Suprapubic skin (tissue), 3 donors: Measurements from ENCODE around the gene SLC25A29.

Experiments
- CTCF ChIP-seq, 2 donors: fragments of 200-600 bp in 1 of 2; fragments of 450-650 bp in 1 of 2; sonication (generic) in 1 of 2; IDR thresholded peaks; one replicate each; pipeline ENCODE4 v1.5.1; 2016 to 2019; ENCODE audit warnings: antibody characterized with exemption in 2 of 2, mild to moderate bottlenecking in 1 of 2, moderate library complexity in 1 of 2
- POLR2AphosphoS5 ChIP-seq, 3 donors: sonication (generic); formaldehyde crosslinking; IDR thresholded peaks; one replicate each; pipeline ENCODE4 v1.6.1; 2017; ENCODE audit warnings: antibody characterized with exemption in 3 of 3

- no peak for TF ChIP-seq CTCF (IDR thresholded peaks at IDR 0.05)
- TF ChIP-seq POLR2AphosphoS5 (IDR thresholded peaks at IDR 0.05), result no peak
Measured at GRCh38 chr14:100325231-100325632, 19.0 kb upstream of the SLC25A29 start.
